K562 (cell line): ENCODE results near the gene PRKD1.
"Not testable (repeated sequence)": the region's sequence is repeated elsewhere in the genome, so short reads cannot be mapped to it uniquely, and the experiment has no call there.

ENCODE experiments used
- CEBPB ChIP-seq: fragments of 450-650 bp; IDR thresholded peaks from 2 replicates; pipeline ENCODE4 v1.6.1; 2016; ENCODE audit warnings: missing genetic modification characterization, missing compliant biosample characterization
- ESRRA ChIP-seq: fragments of 450-650 bp; IDR thresholded peaks from 2 replicates; pipeline ENCODE4 v1.6.1; 2014; ENCODE audit warnings: low read depth, mild to moderate bottlenecking, moderate library complexity, borderline replicate concordance
- MYNN ChIP-seq, 2 experiments: sonication (generic); formaldehyde crosslinking in 1 of 2; IDR thresholded peaks; 2 replicates each; pipeline versions ENCODE4 v1.5.0 to v1.6.1; 2016 to 2020; ENCODE audit warnings: antibody characterized with exemption in 1 of 2, missing genetic modification reagents in 1 of 2
- PML ChIP-seq: IDR thresholded peaks from 2 replicates; pipeline ENCODE4 v1.6.1; 2012; ENCODE audit warnings: low read length, inconsistent platforms
- POLR2AphosphoS5 ChIP-seq: IDR thresholded peaks from 2 replicates; pipeline ENCODE4 v1.6.1; 2011; ENCODE audit warnings: mild to moderate bottlenecking, low read depth, low read length, moderate library complexity; ENCODE audit not compliant: control insufficient read depth, insufficient read depth
- SUPT5H ChIP-seq: fragments of 450-650 bp; IDR thresholded peaks from 2 replicates; pipeline ENCODE4 v1.6.1; 2016
- TEAD1 ChIP-seq, 2 experiments: fragments of 450-650 bp in 1 of 2; sonication (generic) in 1 of 2; formaldehyde crosslinking; IDR thresholded peaks; 2 replicates each; pipeline versions ENCODE4 v1.4.0 to v1.8.0; 2020 to 2022; ENCODE audit warnings: mild to moderate bottlenecking in 2 of 2, missing genetic modification reagents in 1 of 2
- TF ChIP-seq, protein P1 (sequence below): fragments of 450-650 bp; IDR thresholded peaks from 2 replicates; pipeline ENCODE4 v1.6.1; 2016; ENCODE audit warnings: borderline replicate concordance

GRCh38 chr14:29726560-29727331 lies 200.9 kb downstream of the PRKD1 start:
- TF ChIP-seq, protein P1, sequence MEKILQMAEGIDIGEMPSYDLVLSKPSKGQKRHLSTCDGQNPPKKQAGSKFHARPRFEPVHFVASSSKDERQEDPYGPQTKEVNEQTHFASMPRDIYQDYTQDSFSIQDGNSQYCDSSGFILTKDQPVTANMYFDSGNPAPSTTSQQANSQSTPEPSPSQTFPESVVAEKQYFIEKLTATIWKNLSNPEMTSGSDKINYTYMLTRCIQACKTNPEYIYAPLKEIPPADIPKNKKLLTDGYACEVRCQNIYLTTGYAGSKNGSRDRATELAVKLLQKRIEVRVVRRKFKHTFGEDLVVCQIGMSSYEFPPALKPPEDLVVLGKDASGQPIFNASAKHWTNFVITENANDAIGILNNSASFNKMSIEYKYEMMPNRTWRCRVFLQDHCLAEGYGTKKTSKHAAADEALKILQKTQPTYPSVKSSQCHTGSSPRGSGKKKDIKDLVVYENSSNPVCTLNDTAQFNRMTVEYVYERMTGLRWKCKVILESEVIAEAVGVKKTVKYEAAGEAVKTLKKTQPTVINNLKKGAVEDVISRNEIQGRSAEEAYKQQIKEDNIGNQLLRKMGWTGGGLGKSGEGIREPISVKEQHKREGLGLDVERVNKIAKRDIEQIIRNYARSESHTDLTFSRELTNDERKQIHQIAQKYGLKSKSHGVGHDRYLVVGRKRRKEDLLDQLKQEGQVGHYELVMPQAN = not testable (repeated sequence)
- TF ChIP-seq CEBPB (tag); TEAD1 (CRISPR knock-in tag; IDR thresholded peaks at IDR 0.05); POLR2AphosphoS5; ESRRA; PML; SUPT5H; MYNN (IDR thresholded peaks at IDR 0.05); MYNN (CRISPR knock-in tag; IDR thresholded peaks at IDR 0.05): not testable (repeated sequence)
